HepG2 (cell line): ENCODE data around the gene KPNA3. TPM values are rescaled to one million over a fixed set of nuclear protein-coding genes. Genes with fewer than 3 reads are reported as not detected.

Experiments used
- CBX2 ChIP-seq, 2 experiments: fragments of 200-600 bp in 1 of 2; sonication (generic); formaldehyde crosslinking in 1 of 2; IDR thresholded peaks; 2 replicates each; pipeline versions ENCODE4 v1.7.0 to v1.8.1; 2018 to 2022; ENCODE audit warnings: low read depth in 2 of 2, low read length in 1 of 2, mild to moderate bottlenecking in 1 of 2, missing genetic modification reagents in 1 of 2
- FOXA3 ChIP-seq: IDR thresholded peaks from 2 replicates; pipeline ENCODE4 v1.6.1; 2016; ENCODE audit warnings: missing genetic modification reagents, missing compliant biosample characterization
- FOXP1 ChIP-seq, 2 experiments: fragments of 450-650 bp in 1 of 2; IDR thresholded peaks; 2 replicates each; pipeline ENCODE4 v1.6.1; 2017 to 2018; ENCODE audit warnings: antibody characterized with exemption in 1 of 2
- GABPA ChIP-seq, 2 experiments: IDR thresholded peaks; 2 replicates each; pipeline ENCODE4 v1.6.1; 2011 to 2016; ENCODE audit warnings: low read depth in 2 of 2, low read length in 1 of 2, missing biosample characterization in 1 of 2, missing genetic modification characterization in 1 of 2
- GFI1 ChIP-seq: sonication (generic); formaldehyde crosslinking; IDR thresholded peaks from 2 replicates; pipeline ENCODE4 v1.5.0; 2020; ENCODE audit warnings: missing genetic modification reagents, mild to moderate bottlenecking, borderline replicate concordance
- GMEB1 ChIP-seq: sonication (generic); formaldehyde crosslinking; IDR thresholded peaks from 2 replicates; pipeline ENCODE4 v1.5.1; 2020; ENCODE audit warnings: missing genetic modification reagents, mild to moderate bottlenecking, borderline replicate concordance
- KDM6A ChIP-seq: IDR thresholded peaks from 2 replicates; pipeline ENCODE4 v1.6.1; 2016; ENCODE audit warnings: low read depth
- MED8 ChIP-seq: sonication (generic); formaldehyde crosslinking; IDR thresholded peaks from 2 replicates; pipeline ENCODE4 v1.8.1; 2023; ENCODE audit warnings: mild to moderate bottlenecking, missing genetic modification reagents; ENCODE audit not compliant: insufficient replicate concordance
- POGK ChIP-seq: sonication (generic); formaldehyde crosslinking; conservative IDR thresholded peaks from 2 replicates; pipeline ENCODE4 v1.8.0; 2022; ENCODE audit warnings: mild to moderate bottlenecking, moderate library complexity, missing genetic modification reagents
- RBAK ChIP-seq: sonication (generic); formaldehyde crosslinking; IDR thresholded peaks from 2 replicates; pipeline ENCODE4 v1.5.1; 2020; ENCODE audit warnings: mild to moderate bottlenecking, missing genetic modification reagents
- SAP130 ChIP-seq: IDR thresholded peaks from 2 replicates; pipeline ENCODE4 v1.6.1; 2016; ENCODE audit warnings: low read depth
- SMAD1 ChIP-seq: sonication (generic); formaldehyde crosslinking; IDR thresholded peaks from 2 replicates; pipeline ENCODE4 v1.4.0; 2020; ENCODE audit warnings: missing genetic modification reagents, low read depth, mild to moderate bottlenecking, borderline replicate concordance
- SNAPC5 ChIP-seq: sonication (generic); formaldehyde crosslinking; IDR thresholded peaks from 2 replicates; pipeline ENCODE4 v1.8.1; 2023; ENCODE audit warnings: mild to moderate bottlenecking, missing genetic modification reagents, borderline replicate concordance
- SP4 ChIP-seq: sonication (generic); formaldehyde crosslinking; IDR thresholded peaks from 2 replicates; pipeline ENCODE4 v1.8.1; 2023; ENCODE audit warnings: mild to moderate bottlenecking, missing genetic modification reagents
- ZMAT3 ChIP-seq: sonication (generic); formaldehyde crosslinking; conservative IDR thresholded peaks from 2 replicates; pipeline ENCODE4 v1.7.0; 2021; ENCODE audit warnings: missing genetic modification reagents
- ZNF124 ChIP-seq: sonication (generic); formaldehyde crosslinking; IDR thresholded peaks from 2 replicates; pipeline ENCODE4 v1.4.0; 2020; ENCODE audit warnings: missing genetic modification reagents
- ZNF281 ChIP-seq: sonication (generic); formaldehyde crosslinking; IDR thresholded peaks from 2 replicates; pipeline ENCODE4 v1.4.0; 2020; ENCODE audit warnings: missing genetic modification reagents, borderline replicate concordance
- ZNF460 ChIP-seq: sonication (generic); formaldehyde crosslinking; IDR thresholded peaks from 2 replicates; pipeline ENCODE4 v1.5.1; 2020; ENCODE audit warnings: missing genetic modification reagents, mild to moderate bottlenecking, borderline replicate concordance
- ZNF629 ChIP-seq: sonication (generic); formaldehyde crosslinking; conservative IDR thresholded peaks from 2 replicates; pipeline ENCODE4 v1.5.0; 2020; ENCODE audit warnings: missing genetic modification reagents
- polyA plus RNA-seq, 8 experiments: library from polyadenylated mRNA; depleted of rRNA in 3 of 8; stranded (reverse) in 7 of 8; unstranded in 1 of 8; fragments of >200 nt; fragmentation: Illumina TruSeq in 4 of 8; extraction: Trizol in 4 of 8; gene quantifications; 2 replicates each; pipeline versions ENCODE4 v1.2.1 to v1.2.3, GENCODE V29; 2011 to 2016; ENCODE audit warnings: low read depth in 4 of 8, missing spikeins in 1 of 8, mixed read lengths in 1 of 8; ENCODE audit not compliant: insufficient read depth in 1 of 8
- total RNA-seq, 5 experiments: library from RNA; depleted of rRNA; stranded (reverse); fragments of >200 nt; fragmentation: Illumina TruSeq; extraction: Trizol; gene quantifications; 2 replicates each; pipeline ENCODE4 v1.2.3, GENCODE V29; 2016; ENCODE audit warnings: low read depth in 1 of 5
- TF ChIP-seq, protein P1 (sequence below): sonication (generic); formaldehyde crosslinking; IDR thresholded peaks from 2 replicates; pipeline ENCODE4 v1.4.0; 2020; ENCODE audit warnings: missing genetic modification reagents, mild to moderate bottlenecking, borderline replicate concordance

KPNA3 gene
- total and polyA plus RNA-seq, 2 of the 13 experiments (the other 11 are each of a cell fraction or from before 2014, with no cell fraction given), result 13.0 to 28.9 TPM

GRCh38 chr13:49820591-49821215, 28.2 kb upstream of the KPNA3 start (continued):
- TF ChIP-seq RBAK (CRISPR knock-in tag) (no peak), GFI1 (CRISPR knock-in tag) (0 out of 2 replicates have a peak, but pooled peaks have one; percentile 34), MED8 (no peak), KDM6A (CRISPR knock-in tag) (peak; percentile 63), FOXA3 (CRISPR knock-in tag) (peak; percentile 35), FOXP1 (IDR thresholded peaks at IDR 0.05) (no peak), FOXP1 (CRISPR knock-in tag; IDR thresholded peaks at IDR 0.05) (no peak; the same call in 1 of the 2 replicates), ZMAT3 (no peak), CBX2 (IDR thresholded peaks at IDR 0.05; ENCODE audit: low read depth, low read length) (no peak), CBX2 (CRISPR knock-in tag; IDR thresholded peaks at IDR 0.05; ENCODE audit: low read depth) (no peak), SMAD1 (no peak), GABPA (IDR thresholded peaks at IDR 0.05; ENCODE audit: low read depth, low read length) (no peak), GABPA (CRISPR knock-in tag; IDR thresholded peaks at IDR 0.05; ENCODE audit: low read depth) (no peak), SAP130 (CRISPR knock-in tag) (peak; percentile 38; the same call in 1 of the 2 replicates), ZNF124 (no peak), GMEB1 (CRISPR knock-in tag) (no peak), POGK (no peak), ZNF460 (CRISPR knock-in tag) (no peak), ZNF629 (CRISPR knock-in tag) (no peak), ZNF281 (CRISPR knock-in tag) (peak; percentile 93), SNAPC5 (CRISPR knock-in tag) (no peak), SP4 (CRISPR knock-in tag) (no peak)
- TF ChIP-seq, protein P1, sequence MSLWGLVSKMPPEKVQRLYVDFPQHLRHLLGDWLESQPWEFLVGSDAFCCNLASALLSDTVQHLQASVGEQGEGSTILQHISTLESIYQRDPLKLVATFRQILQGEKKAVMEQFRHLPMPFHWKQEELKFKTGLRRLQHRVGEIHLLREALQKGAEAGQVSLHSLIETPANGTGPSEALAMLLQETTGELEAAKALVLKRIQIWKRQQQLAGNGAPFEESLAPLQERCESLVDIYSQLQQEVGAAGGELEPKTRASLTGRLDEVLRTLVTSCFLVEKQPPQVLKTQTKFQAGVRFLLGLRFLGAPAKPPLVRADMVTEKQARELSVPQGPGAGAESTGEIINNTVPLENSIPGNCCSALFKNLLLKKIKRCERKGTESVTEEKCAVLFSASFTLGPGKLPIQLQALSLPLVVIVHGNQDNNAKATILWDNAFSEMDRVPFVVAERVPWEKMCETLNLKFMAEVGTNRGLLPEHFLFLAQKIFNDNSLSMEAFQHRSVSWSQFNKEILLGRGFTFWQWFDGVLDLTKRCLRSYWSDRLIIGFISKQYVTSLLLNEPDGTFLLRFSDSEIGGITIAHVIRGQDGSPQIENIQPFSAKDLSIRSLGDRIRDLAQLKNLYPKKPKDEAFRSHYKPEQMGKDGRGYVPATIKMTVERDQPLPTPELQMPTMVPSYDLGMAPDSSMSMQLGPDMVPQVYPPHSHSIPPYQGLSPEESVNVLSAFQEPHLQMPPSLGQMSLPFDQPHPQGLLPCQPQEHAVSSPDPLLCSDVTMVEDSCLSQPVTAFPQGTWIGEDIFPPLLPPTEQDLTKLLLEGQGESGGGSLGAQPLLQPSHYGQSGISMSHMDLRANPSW (CRISPR knock-in tag), result no peak
